ENCODE data around the gene DOCK11.

- TF ChIP-seq EZH2 (IDR thresholded peaks at IDR 0.05; ENCODE audit: low read length, missing control alignments) (no peak), CTCF (conservative IDR thresholded peaks at IDR 0.05 in 1 of 2, IDR thresholded peaks at IDR 0.05 in 1 of 2; ENCODE audit: low read depth in 1 of 2, low read length in 2 of 2) (no peak)
Observed at GRCh38 chrX:118524344-118524743, 28.7 kb downstream of the DOCK11 start.

Measured in fibroblast of lung (primary cell).